ENCODE data around the gene PARD3. TPM values are rescaled to one million over a fixed set of nuclear protein-coding genes. Genes with fewer than 3 reads are reported as not detected.

PARD3 gene
- total and polyA plus RNA-seq, 2 donors from 2014 or later, result 21.1 to 47.5 TPM

GRCh38 chr10:34183016-34183796 is 631.9 kb downstream of the PARD3 start:
- H3K36me3 ChIP-seq (ENCODE audit: control insufficient read depth in 2 of 3, insufficient read depth in 3 of 3, low read length in 3 of 3), result no peaks in the 10 kb centered on the region
- H3K27ac ChIP-seq (ENCODE audit: low read depth in 2 of 2, low read length in 2 of 2), result no peak overlapping the region
- H3K27me3 ChIP-seq (ENCODE audit: control insufficient read depth, insufficient read depth, low read length), result no peaks in the 10 kb centered on the region
- peak in 1 of 5 donors; percentile 50 for DNase-seq
- no peaks in the 10 kb centered on the region for H3K9me3 ChIP-seq (ENCODE audit: control insufficient read depth in 2 of 3, insufficient read depth in 1 of 3, low read length in 3 of 3)
- H3K4me1 ChIP-seq (ENCODE audit: control insufficient read depth in 2 of 3, insufficient read depth in 2 of 3, low read depth in 1 of 3, low read length in 3 of 3), result peaks cover 0 to 10% (median 0%) of the 10 kb centered on the region in 3 donors
- H3K9ac ChIP-seq (ENCODE audit: low read length in 3 of 3), result no peak overlapping the region
- no peak for TF ChIP-seq CTCF (IDR thresholded peaks at IDR 0.05; ENCODE audit: borderline replicate concordance, extremely low read depth, insufficient read depth)
- FAIRE-seq, result no peak
- intact Hi-C loops (cut with DNase I), result no loop called here
- H3K4me3 ChIP-seq (ENCODE audit: low read length in 3 of 3), result no peak overlapping the region

- TF ChIP-seq CTCF (IDR thresholded peaks at IDR 0.05; ENCODE audit: borderline replicate concordance, extremely low read depth, insufficient read depth), result no peak
- intact Hi-C loops (cut with DNase I), result no loop called here
- no peak overlapping the region for H3K9ac ChIP-seq (ENCODE audit: low read length in 3 of 3)
- no peaks in the 10 kb centered on the region for H3K9me3 ChIP-seq (ENCODE audit: control insufficient read depth in 2 of 3, insufficient read depth in 1 of 3, low read length in 3 of 3)
- H3K27ac ChIP-seq (ENCODE audit: low read depth in 2 of 2, low read length in 2 of 2), result no peak overlapping the region
- DNase-seq, result peak in 4 of 5 donors; percentile 76 to 92 (median 82)
- peak overlapping the region in 1 of 3 donors; percentile 31 for H3K4me3 ChIP-seq (ENCODE audit: low read length in 3 of 3)
- no peak for FAIRE-seq
- no peaks in the 10 kb centered on the region for H3K36me3 ChIP-seq (ENCODE audit: control insufficient read depth in 2 of 3, insufficient read depth in 3 of 3, low read length in 3 of 3)
- no peaks in the 10 kb centered on the region for H3K27me3 ChIP-seq (ENCODE audit: control insufficient read depth, insufficient read depth, low read length)
- H3K4me1 ChIP-seq (ENCODE audit: control insufficient read depth in 2 of 3, insufficient read depth in 2 of 3, low read depth in 1 of 3, low read length in 3 of 3), result peaks cover 0 to 10% (median 0%) of the 10 kb centered on the region in 3 donors
Observed at GRCh38 chr10:34181553-34182300, 633.4 kb downstream of the PARD3 start.

GRCh38 chr10:34180749-34181148 is 634.3 kb downstream of the PARD3 start:
- Histone ChIP-seq H3K9me3 (ENCODE audit: control insufficient read depth in 2 of 3, insufficient read depth in 1 of 3, low read length in 3 of 3) (no peaks in the 10 kb centered on the region), H3K27me3 (ENCODE audit: control insufficient read depth, insufficient read depth, low read length) (no peaks in the 10 kb centered on the region), H3K4me1 (ENCODE audit: control insufficient read depth in 2 of 3, insufficient read depth in 2 of 3, low read depth in 1 of 3, low read length in 3 of 3) (peaks cover 0 to 10% (median 0%) of the 10 kb centered on the region in 3 donors), H3K36me3 (ENCODE audit: control insufficient read depth in 2 of 3, insufficient read depth in 3 of 3, low read length in 3 of 3) (no peaks in the 10 kb centered on the region), H3K27ac (ENCODE audit: low read depth in 2 of 2, low read length in 2 of 2) (no peak overlapping the region), H3K9ac (ENCODE audit: low read length in 3 of 3) (no peak overlapping the region), H3K4me3 (ENCODE audit: low read length in 3 of 3) (no peak overlapping the region)
- intact Hi-C loops (cut with DNase I), result no loop called here
- DNase-seq, result no peak
- no peak for TF ChIP-seq CTCF (IDR thresholded peaks at IDR 0.05; ENCODE audit: borderline replicate concordance, extremely low read depth, insufficient read depth)
- no peak for FAIRE-seq

Measured in kidney (tissue), 14 donors.